MM.1S (cell line): ENCODE results near the gene RPS2.

Experiments used
- CTCF ChIP-seq: fragments of 300-600 bp; sonication (generic); IDR thresholded peaks from 2 replicates; pipeline ENCODE4 v1.5.1; 2016; ENCODE audit warnings: antibody characterized with exemption, low read length, mixed read lengths
- EZH2 ChIP-seq: fragments of 300-600 bp; sonication (generic); optimal IDR thresholded peaks from 2 replicates; pipeline ENCODE3; 2017; ENCODE audit warnings: low read depth, mild to moderate bottlenecking, antibody characterized with exemption, low read length, mixed read lengths
- EZH2phosphoT487 ChIP-seq: fragments of 300-600 bp; sonication (generic); IDR thresholded peaks from 2 replicates; pipeline ENCODE4 v1.6.1; 2018; ENCODE audit warnings: antibody characterized with exemption, low read length

GRCh38 chr16:1960665-1961630 is 3.7 kb downstream of the RPS2 start:
- TF ChIP-seq CTCF (no peak), EZH2 (no peak), EZH2phosphoT487 (no peak)
